ENCODE results near the gene TMEM79.
A peak's percentile ranks its signal among the peaks of the same experiment; 100 is the strongest.

The TMEM79 gene

DNA sequence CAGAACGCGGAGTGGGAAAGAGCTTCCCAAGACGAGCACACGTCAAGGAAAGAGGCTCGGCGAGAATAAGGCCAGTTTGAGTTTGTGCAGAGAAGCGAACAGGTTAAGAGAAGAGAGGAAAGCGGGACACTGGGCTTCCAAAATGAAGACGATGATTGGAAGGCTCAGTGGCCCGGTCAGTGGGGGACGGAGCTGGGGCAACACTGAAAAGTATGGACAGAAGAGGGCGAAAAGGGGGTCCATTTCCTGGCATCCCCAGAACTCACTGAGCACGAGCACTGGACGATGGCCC, 53.7 kb downstream of the TMEM79 start:
- Histone ChIP-seq H3K36me3 (ENCODE audit: control insufficient read depth in 2 of 2, insufficient read depth in 2 of 2, low read length in 2 of 2) (peaks cover 16 to 21% of the 10 kb centered on the region in 2 donors), H3K27ac (ENCODE audit: low read length) (peak overlapping the region; percentile 76), H3K4me3 (ENCODE audit: low read length in 2 of 2) (peak overlapping the region; percentile 85 to 98), H3K9ac (ENCODE audit: low read length in 2 of 2) (peak overlapping the region; percentile 76 to 93), H3K9me3 (ENCODE audit: control insufficient read depth in 2 of 2, low read length in 2 of 2) (no peaks in the 10 kb centered on the region), H3K4me1 (ENCODE audit: control insufficient read depth, insufficient read depth, low read length) (peaks cover 14% of the 10 kb centered on the region), H3K27me3 (ENCODE audit: control insufficient read depth in 1 of 2, insufficient read depth in 2 of 2, low read length in 2 of 2) (no peaks in the 10 kb centered on the region)

DNA sequence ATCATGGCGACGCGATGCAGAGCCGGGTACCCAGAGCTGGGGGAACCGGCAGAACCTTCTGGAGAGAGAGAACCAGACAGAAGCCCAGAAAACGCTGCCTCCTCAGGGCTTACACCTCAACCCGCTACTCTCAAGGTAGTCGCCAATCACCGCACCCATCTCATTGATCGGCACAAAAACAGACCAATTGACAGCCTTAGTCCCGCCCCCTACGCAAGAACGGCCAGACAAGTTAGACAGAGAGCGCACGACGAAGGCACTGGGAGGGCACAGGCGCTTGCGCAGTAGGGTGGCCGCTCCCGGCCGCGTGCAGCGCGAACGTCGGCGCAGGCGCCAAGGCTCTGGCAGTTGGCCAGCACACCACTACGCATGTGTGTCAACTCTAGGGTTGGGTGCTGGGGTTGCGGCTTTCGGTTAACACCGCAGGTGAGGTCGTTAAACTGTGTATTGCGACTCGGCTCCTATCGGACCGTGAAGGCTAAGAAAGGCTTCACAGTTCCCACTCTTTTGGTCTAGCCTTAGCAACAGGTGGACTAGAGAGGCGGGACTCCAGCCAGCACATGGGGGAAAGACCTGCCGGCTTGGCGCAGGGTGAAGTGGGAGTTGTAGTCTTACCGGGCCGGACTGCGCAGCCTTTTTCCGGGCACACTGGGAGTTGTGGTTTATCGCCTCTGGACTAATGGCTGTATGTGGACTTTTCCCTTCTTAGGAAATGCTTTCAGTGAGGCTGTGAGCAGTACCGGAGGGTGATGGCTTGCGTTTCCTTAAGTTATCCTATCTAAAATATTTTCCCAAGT, 54.3 kb downstream of the TMEM79 start, which contains the start of the genes CCT3 and TSACC:
Gene CCT3, minus strand, starts transcription at position 113 of the 797 bp plus-strand sequence. Its CDS starts 108 bp downstream, at position 5.
Gene TSACC, plus strand, starts transcription at position 347 of the 797 bp plus-strand sequence. CDS start 1,232 bp downstream, outside the sequence.
- H3K9me3 ChIP-seq (ENCODE audit: control insufficient read depth in 2 of 2, low read length in 2 of 2): no peaks in the 10 kb centered on the region
- no peaks in the 10 kb centered on the region for H3K27me3 ChIP-seq (ENCODE audit: control insufficient read depth in 1 of 2, insufficient read depth in 2 of 2, low read length in 2 of 2)
- H3K9ac ChIP-seq (ENCODE audit: low read length in 2 of 2): peak within 1 kb of the TSS; percentile 76 to 93
- H3K36me3 ChIP-seq (ENCODE audit: control insufficient read depth in 2 of 2, insufficient read depth in 2 of 2, low read length in 2 of 2): peaks cover 14 to 18% of the 10 kb centered on the region in 2 donors
- peaks cover 14% of the 10 kb centered on the region for H3K4me1 ChIP-seq (ENCODE audit: control insufficient read depth, insufficient read depth, low read length)
- peak within 1 kb of the TSS; percentile 85 to 98 for H3K4me3 ChIP-seq (ENCODE audit: low read length in 2 of 2)
- H3K27ac ChIP-seq (ENCODE audit: low read length): peak within 1 kb of the TSS; percentile 76

Measured in stomach smooth muscle (tissue), 2 donors.